IMR-90 (cell line): ENCODE measurements around the gene TRMT2B. TPM values are rescaled to one million over a fixed set of nuclear protein-coding genes. Genes with fewer than 3 reads are reported as not detected.
A peak's percentile ranks its signal among the peaks of the same experiment; 100 is the strongest.

Experiments
- ATAC-seq: fragments of 200-7000 bp; cut with Tn5 transposase; 2 replicates; pipeline ENCODE4 v1.9.1; 2020; ENCODE audit warnings: low read depth, mild to moderate bottlenecking, moderate library complexity
- BruUV-seq: library from RNA; stranded (reverse); fragments of 400-500 nt; replicated peaks from 2 replicates; lab custom pipeline; 2021; lab: Mats Ljungman, UMichigan
- CTCF ChIA-PET: fragments of 300-600 bp; formaldehyde crosslinking; extraction: SDS; loops from one replicate; lab custom pipeline; 2021; ENCODE audit warnings: antibody characterized with exemption; lab: Yijun Ruan, JAX
- POLR2A ChIA-PET: fragments of 300-600 bp; sonication (Branson Sonifier 250); formaldehyde crosslinking; loops from one replicate; lab custom pipeline; 2022; ENCODE audit warnings: antibody characterized with exemption; ENCODE audit not compliant: unreplicated experiment; lab: Charles Lee
- DNase-seq: peaks from one replicate; pipeline ENCODE4 v3.0.0; 2013
- H2AFZ ChIP-seq: replicated peaks from 2 replicates; pipeline ENCODE3; 2013; ENCODE audit warnings: low read length, mild to moderate bottlenecking; ENCODE audit not compliant: poor library complexity
- H2AK5ac ChIP-seq: 2 replicates; pipeline ENCODE4 v1.6.1; 2013; ENCODE audit warnings: low read depth, low read length, inconsistent platforms
- H2AK9ac ChIP-seq: replicated peaks from 2 replicates; pipeline ENCODE3; 2013; ENCODE audit warnings: mild to moderate bottlenecking, low read depth, low read length, moderate library complexity; ENCODE audit not compliant: poor library complexity
- H2BK120ac ChIP-seq: 2 replicates; pipeline ENCODE4 v1.6.1; 2013; ENCODE audit warnings: low read depth, low read length, inconsistent platforms
- H2BK15ac ChIP-seq: 3 replicates; pipeline ENCODE4 v1.6.1; 2013; ENCODE audit warnings: low read depth, low read length, inconsistent platforms
- H2BK20ac ChIP-seq: 2 replicates; pipeline ENCODE4 v1.6.1; 2013; ENCODE audit warnings: low read depth, mild to moderate bottlenecking, inconsistent platforms, low read length, moderate library complexity
- H2BK5ac ChIP-seq: 2 replicates; pipeline ENCODE4 v1.6.1; 2013; ENCODE audit warnings: mild to moderate bottlenecking, low read depth, low read length, inconsistent platforms; ENCODE audit not compliant: poor library complexity, severe bottlenecking
- H3K14ac ChIP-seq: replicated peaks from 2 replicates; pipeline ENCODE4 v1.6.1; 2013; ENCODE audit warnings: low read depth, low read length, inconsistent platforms
- H3K18ac ChIP-seq: 2 replicates; pipeline ENCODE4 v1.6.1; 2013; ENCODE audit warnings: low read depth, low read length, control low read depth
- H3K23ac ChIP-seq: 2 replicates; pipeline ENCODE4 v1.6.1; 2013; ENCODE audit warnings: low read depth, low read length, inconsistent platforms
- H3K27ac ChIP-seq: 2 replicates; pipeline ENCODE4 v1.5.1; 2013; ENCODE audit warnings: mild to moderate bottlenecking, control low read depth, low read length; ENCODE audit not compliant: insufficient read depth
- H3K27me3 ChIP-seq: 2 replicates; pipeline ENCODE4 v1.6.1; 2013; ENCODE audit warnings: low read length; ENCODE audit not compliant: control insufficient read depth, insufficient read depth
- H3K36me3 ChIP-seq: 2 replicates; pipeline ENCODE4 v1.6.1; 2013; ENCODE audit warnings: low read length, mixed read lengths; ENCODE audit not compliant: control insufficient read depth, insufficient read depth
- H3K4ac ChIP-seq: 2 replicates; pipeline ENCODE4 v1.6.1; 2013; ENCODE audit warnings: low read depth, low read length, inconsistent platforms
- H3K4me1 ChIP-seq: 2 replicates; pipeline ENCODE4 v1.6.1; 2013; ENCODE audit warnings: low read length, mixed read lengths; ENCODE audit not compliant: control insufficient read depth, insufficient read depth
- H3K4me2 ChIP-seq: 2 replicates; pipeline ENCODE4 v1.6.1; 2013; ENCODE audit warnings: low read depth, mild to moderate bottlenecking, control low read depth, low read length, moderate library complexity
- H3K4me3 ChIP-seq: 2 replicates; pipeline ENCODE4 v1.5.1; 2013; ENCODE audit warnings: low read depth, mild to moderate bottlenecking, control low read depth, low read length, moderate library complexity; ENCODE audit not compliant: insufficient read depth
- H3K56ac ChIP-seq: 2 replicates; pipeline ENCODE4 v1.6.1; 2013; ENCODE audit warnings: low read length, inconsistent platforms; ENCODE audit not compliant: insufficient read depth; ENCODE audit errors: extremely low read depth
- H3K79me1 ChIP-seq, 2 experiments: 2 replicates each; pipeline ENCODE4 v1.6.1; 2013; ENCODE audit warnings: low read length in 2 of 2, inconsistent platforms in 1 of 2, low read depth in 1 of 2
- H3K9ac ChIP-seq: 2 replicates; pipeline ENCODE4 v1.6.1; 2013; ENCODE audit warnings: low read depth, low read length, control low read depth
- H3K9me1 ChIP-seq: 2 replicates; pipeline ENCODE4 v1.6.1; 2013; ENCODE audit warnings: low read length, inconsistent platforms; ENCODE audit not compliant: insufficient read depth
- H3K9me3 ChIP-seq: 2 replicates; pipeline ENCODE4 v1.6.1; 2013; ENCODE audit warnings: low read length; ENCODE audit not compliant: control insufficient read depth, insufficient read depth
- H4K20me1 ChIP-seq: 2 replicates; pipeline ENCODE4 v1.6.1; 2013; ENCODE audit warnings: low read length, inconsistent platforms; ENCODE audit not compliant: insufficient read depth
- H4K5ac ChIP-seq: 2 replicates; pipeline ENCODE4 v1.6.1; 2013; ENCODE audit warnings: mild to moderate bottlenecking, low read depth, low read length, control low read depth
- H4K8ac ChIP-seq, 2 experiments: 2 replicates each; pipeline ENCODE4 v1.6.1; 2013; ENCODE audit warnings: low read depth in 2 of 2, low read length in 2 of 2, control low read depth in 1 of 2, inconsistent platforms in 1 of 2
- H4K91ac ChIP-seq: 2 replicates; pipeline ENCODE4 v1.6.1; 2013; ENCODE audit warnings: low read depth, low read length, inconsistent platforms; ENCODE audit not compliant: insufficient read depth
- CEBPB ChIP-seq: IDR thresholded peaks from 2 replicates; pipeline ENCODE4 v1.6.1; 2012; ENCODE audit warnings: low read depth, low read length, improper control_type of control experiment
- ELK1 ChIP-seq: fragments of 150-350 bp; IDR thresholded peaks from 2 replicates; pipeline ENCODE4 v1.6.1; 2016; ENCODE audit warnings: low read depth, mild to moderate bottlenecking, low read length, moderate library complexity, borderline replicate concordance
- MAFK ChIP-seq: IDR thresholded peaks from 2 replicates; pipeline ENCODE4 v1.6.1; 2012; ENCODE audit warnings: low read depth, low read length, improper control_type of control experiment
- RCOR1 ChIP-seq: IDR thresholded peaks from 2 replicates; pipeline ENCODE4 v1.6.1; 2012; ENCODE audit warnings: mild to moderate bottlenecking, low read length, improper control_type of control experiment; ENCODE audit not compliant: insufficient replicate concordance
- USF2 ChIP-seq: fragments of 150-350 bp; IDR thresholded peaks from 2 replicates; pipeline ENCODE4 v1.6.1; 2017; ENCODE audit warnings: mild to moderate bottlenecking, antibody characterized with exemption, low read length, low read depth
- WGBS, 2 experiments: methylation state at CpG; one replicate each; pipeline versions ENCODE4 v1.1.5 to v1.1.7; 2013; ENCODE audit warnings: missing lambda C conversion rate in 2 of 2; ENCODE audit not compliant: insufficient read length in 1 of 2; ENCODE audit errors: extremely low coverage in 2 of 2; 5-methylcytosine and 5-hydroxymethylcytosine counted together
- dilution Hi-C: fragments of 300-500 bp; cut with HindIII; formaldehyde crosslinking; loops from one replicate; pipeline ENCODE4 v1.14.3; 2018; ENCODE audit warnings: low sequenced_read_pairs; ENCODE audit not compliant: unreplicated experiment
- in situ Hi-C: fragments of 300-500 bp; cut with MboI; formaldehyde crosslinking; loops from 3 replicates; pipeline ENCODE4 v1.14.3; 2019; ENCODE audit warnings: low sequenced_read_pairs, inconsistent platforms, mixed read lengths
- intact Hi-C: fragments of 100-400 bp; cut with micrococcal nuclease; formaldehyde crosslinking; loops from 2 replicates; pipeline ENCODE4 v1.10.0; 2022
- polyA plus RNA-seq, 3 experiments: library from polyadenylated mRNA; depleted of rRNA; stranded (reverse); fragments of >200 nt; gene quantifications; 2 replicates each; pipeline ENCODE4 v1.2.3, GENCODE V29; 2012; ENCODE audit warnings: low replicate concordance in 1 of 3
- total RNA-seq: library from RNA; depleted of rRNA; stranded (reverse); fragments of >200 nt; gene quantifications from 2 replicates; pipeline ENCODE4 v1.2.3, GENCODE V29; 2012

Gene TRMT2B
- total and polyA plus RNA-seq, 2 of the 4 experiments (the other 2 are of a cell fraction): 7.7 to 13.4 TPM

GRCh38 chrX:100999451-100999850 is 52.5 kb downstream of the TRMT2B start:
- Histone ChIP-seq H3K9ac (no peak overlapping the region), H3K27ac (no peak overlapping the region), H2BK120ac (no peak overlapping the region), H2AK9ac (no peak overlapping the region), H2AFZ (no peak overlapping the region), H3K18ac (no peak overlapping the region), H4K8ac (no peak overlapping the region), H3K4ac (no peak overlapping the region), H3K14ac (no peak overlapping the region), H3K79me1 (no peaks in the 10 kb centered on the region), H2BK20ac (no peak overlapping the region), H2BK15ac (no peak overlapping the region), H3K23ac (no peak overlapping the region), H3K36me3 (no peaks in the 10 kb centered on the region), H4K5ac (no peak overlapping the region), H3K4me2 (no peak overlapping the region), H3K27me3 (no peaks in the 10 kb centered on the region), H3K4me1 (peaks cover under 1% of the 10 kb centered on the region; the same call in 1 of the 2 replicates), H2AK5ac (no peak overlapping the region), H4K20me1 (no peaks in the 10 kb centered on the region), H3K9me3 (peaks cover 2% of the 10 kb centered on the region; the same call in 1 of the 2 replicates), H3K9me1 (peaks cover 3% of the 10 kb centered on the region; the same call in 1 of the 2 replicates), H4K91ac (no peak overlapping the region), H3K4me3 (no peak overlapping the region), H3K56ac (no peak overlapping the region), H2BK5ac (no peak overlapping the region)
- ATAC-seq: no peak
- CTCF ChIA-PET: no interaction called here
- TF ChIP-seq USF2: no peak
- no peak for TF ChIP-seq RCOR1
- TF ChIP-seq CEBPB: no peak
- TF ChIP-seq MAFK: peak; percentile 72
- TF ChIP-seq ELK1: no peak
- POLR2A ChIA-PET: no interaction called here
- in situ Hi-C loops (no loop called here), dilution Hi-C loops (no loop called here), intact Hi-C loops (no loop called here)
- BruUV-seq: no TSS peak
- no peak for DNase-seq
- no CpG with 5 or more reads among the region's 2 CpGs for WGBS, 2 experiments
